ENCODE results near the gene PRSS36.

- TF ChIP-seq CTCF (conservative IDR thresholded peaks at IDR 0.05; ENCODE audit: low read depth, low read length) (no peak), EZH2 (IDR thresholded peaks at IDR 0.05; ENCODE audit: borderline replicate concordance, low read depth, low read length, poor library complexity, severe bottlenecking) (no peak)
Observed at GRCh38 chr16:31145398-31145990, 4.4 kb downstream of the PRSS36 start.

Data from A673 (cell line).